HepG2 (cell line): ENCODE results near the gene TTLL10. TPM values are rescaled to one million over a fixed set of nuclear protein-coding genes. Genes with fewer than 3 reads are reported as not detected.

Experiments
- ADNP ChIP-seq: sonication (generic); formaldehyde crosslinking; IDR thresholded peaks from 2 replicates; pipeline ENCODE4 v1.4.0; 2020; ENCODE audit warnings: missing genetic modification reagents
- DRAP1 ChIP-seq: IDR thresholded peaks from 2 replicates; pipeline ENCODE4 v1.6.1; 2016; ENCODE audit warnings: missing genetic modification reagents, missing compliant biosample characterization
- ELF1 ChIP-seq: sonication (generic); formaldehyde crosslinking; IDR thresholded peaks from 2 replicates; pipeline ENCODE4 v1.4.0; 2020; ENCODE audit warnings: missing genetic modification reagents
- GPBP1L1 ChIP-seq: sonication (generic); formaldehyde crosslinking; IDR thresholded peaks from 2 replicates; pipeline ENCODE4 v1.5.0; 2020; ENCODE audit warnings: mild to moderate bottlenecking, missing genetic modification reagents
- HDAC1 ChIP-seq: sonication (generic); formaldehyde crosslinking; IDR thresholded peaks from 2 replicates; pipeline ENCODE4 v1.5.1; 2020; ENCODE audit warnings: mild to moderate bottlenecking, missing genetic modification reagents
- SAP130 ChIP-seq: IDR thresholded peaks from 2 replicates; pipeline ENCODE4 v1.6.1; 2016; ENCODE audit warnings: low read depth
- THAP9 ChIP-seq: sonication (generic); formaldehyde crosslinking; IDR thresholded peaks from 2 replicates; pipeline ENCODE4; 2020; ENCODE audit warnings: missing genetic modification reagents, mild to moderate bottlenecking, borderline replicate concordance
- YEATS2 ChIP-seq: sonication (generic); formaldehyde crosslinking; IDR thresholded peaks from 2 replicates; pipeline ENCODE4 v1.4.0; 2020; ENCODE audit warnings: missing genetic modification reagents, borderline replicate concordance
- ZNF317 ChIP-seq: sonication (generic); formaldehyde crosslinking; IDR thresholded peaks from 2 replicates; pipeline ENCODE4 v1.5.0; 2020; ENCODE audit warnings: mild to moderate bottlenecking, missing genetic modification reagents
- polyA plus RNA-seq, 8 experiments: library from polyadenylated mRNA; depleted of rRNA in 3 of 8; stranded (reverse) in 7 of 8; unstranded in 1 of 8; fragments of >200 nt; fragmentation: Illumina TruSeq in 4 of 8; extraction: Trizol in 4 of 8; gene quantifications; 2 replicates each; pipeline versions ENCODE4 v1.2.1 to v1.2.3, GENCODE V29; 2011 to 2016; ENCODE audit warnings: low read depth in 4 of 8, missing spikeins in 1 of 8, mixed read lengths in 1 of 8; ENCODE audit not compliant: insufficient read depth in 1 of 8
- total RNA-seq, 5 experiments: library from RNA; depleted of rRNA; stranded (reverse); fragments of >200 nt; fragmentation: Illumina TruSeq; extraction: Trizol; gene quantifications; 2 replicates each; pipeline ENCODE4 v1.2.3, GENCODE V29; 2016; ENCODE audit warnings: low read depth in 1 of 5

TTLL10 gene
- total and polyA plus RNA-seq, 2 of the 13 experiments (the other 11 are each of a cell fraction or from before 2014, with no cell fraction given): not detected

GRCh38 chr1:1240822-1241587, 67.3 kb downstream of the TTLL10 start (continued):
- TF ChIP-seq GPBP1L1: no peak
- peak; percentile 74 for TF ChIP-seq SAP130 (CRISPR knock-in tag)
- TF ChIP-seq ZNF317 (CRISPR knock-in tag): no peak
- no peak for TF ChIP-seq HDAC1 (CRISPR knock-in tag)
- TF ChIP-seq ADNP (CRISPR knock-in tag): no peak
- peak; percentile 57 for TF ChIP-seq ELF1 (CRISPR knock-in tag)
- no peak for TF ChIP-seq YEATS2 (CRISPR knock-in tag)
- TF ChIP-seq DRAP1 (CRISPR knock-in tag): peak; percentile 91
- TF ChIP-seq THAP9 (CRISPR knock-in tag): no peak
- TF ChIP-seq, all 625 proteins: peak for 52
